K562 (cell line): ENCODE results near the gene VWF. TPM values are rescaled to one million over a fixed set of nuclear protein-coding genes. Genes with fewer than 3 reads are reported as not detected.

Experiments
- ATAC-seq: fragments of 200-7000 bp; cut with Tn5 transposase; 3 replicates; pipeline ENCODE4 v1.9.1; 2020; ENCODE audit warnings: moderate library complexity
- BruUV-seq: library from RNA; stranded (reverse); fragments of 400-500 nt; replicated peaks from 2 replicates; lab custom pipeline; 2021; lab: Mats Ljungman, UMichigan
- CTCF ChIA-PET: fragments of 300-600 bp; formaldehyde crosslinking; extraction: SDS; loops from one replicate; lab custom pipeline; 2021; ENCODE audit warnings: low intra/inter-chr PET ratio; lab: Yijun Ruan, JAX
- POLR2A ChIA-PET: fragments of 300-600, 350-650 bp; sonication (Branson Sonifier 250); formaldehyde crosslinking; extraction: SDS; loops from one replicate; lab custom pipeline; 2021; ENCODE audit warnings: antibody characterized with exemption, inconsistent platforms; lab: Yijun Ruan, JAX
- DNase-seq, 4 experiments: peaks; one replicate each; pipeline versions ENCODE4 v3.0.0 to v3.0.0-alpha.2; 2011 to 2018; ENCODE audit warnings: low spot score in 3 of 4, mixed read lengths in 3 of 4; ENCODE audit errors: extremely low read depth in 1 of 4
- FAIRE-seq: peaks from 2 replicates; lab custom pipeline; 2011; peaks lifted over from hg19 to GRCh38; lab: Jason Lieb, UNC
- H2AFZ ChIP-seq: 2 replicates; pipeline ENCODE4 v1.6.0; 2011; ENCODE audit warnings: low read depth, low read length, control low read depth, inconsistent platforms
- H3K27ac ChIP-seq: fragments of 200-600 bp; 3 replicates; pipeline ENCODE4 v1.8.0; 2011; ENCODE audit warnings: low read depth, mild to moderate bottlenecking, control low read depth, inconsistent platforms, low read length, moderate library complexity, mixed read lengths; ENCODE audit errors: extremely low read depth
- H3K27me3 ChIP-seq, 2 experiments: fragments of 300-600 bp in 1 of 2; 2 replicates in 1 of 2; 3 replicates in 1 of 2; pipeline versions ENCODE4 v1.6.0 to v1.8.0; 2011; ENCODE audit warnings: inconsistent platforms in 2 of 2, low read length in 2 of 2, mild to moderate bottlenecking in 1 of 2, mixed read lengths in 1 of 2, moderate library complexity in 1 of 2; ENCODE audit not compliant: control insufficient read depth in 2 of 2, insufficient read depth in 2 of 2
- H3K36me3 ChIP-seq: fragments of 300-600 bp; 3 replicates; pipeline ENCODE4 v1.8.0; 2011; ENCODE audit warnings: mild to moderate bottlenecking, low read length, inconsistent platforms; ENCODE audit not compliant: control insufficient read depth, insufficient read depth
- H3K4me1 ChIP-seq, 2 experiments: fragments of 200-600 bp in 1 of 2; replicated peaks in 1 of 2; 2 replicates in 1 of 2; 3 replicates in 1 of 2; pipeline versions ENCODE4 v1.5.1 to v1.8.0; 2011; ENCODE audit warnings: inconsistent platforms in 2 of 2, low read length in 2 of 2, mild to moderate bottlenecking in 1 of 2, mixed read lengths in 1 of 2, moderate library complexity in 1 of 2; ENCODE audit not compliant: control insufficient read depth in 2 of 2, insufficient read depth in 2 of 2
- H3K4me2 ChIP-seq: 2 replicates; pipeline ENCODE4 v1.6.1; 2011; ENCODE audit warnings: low read length, control low read depth, inconsistent platforms, mixed read lengths; ENCODE audit not compliant: insufficient read depth
- H3K4me3 ChIP-seq: fragments of 200-600 bp; sonication (generic), shearing (Covaris generic); 2 replicates; pipeline ENCODE4 v1.5.1; 2016; ENCODE audit warnings: control low read depth, inconsistent platforms
- H3K79me2 ChIP-seq: fragments of 200-600 bp; 3 replicates; pipeline ENCODE4 v1.8.0; 2011; ENCODE audit warnings: low read length, inconsistent platforms; ENCODE audit not compliant: control insufficient read depth, insufficient read depth
- H3K9ac ChIP-seq, 2 experiments: 2 replicates each; pipeline versions ENCODE4 v1.6.0 to v1.6.1; 2011; ENCODE audit warnings: low read depth in 2 of 2, low read length in 2 of 2, control low read depth in 1 of 2, inconsistent platforms in 1 of 2, mild to moderate bottlenecking in 1 of 2, mixed read lengths in 1 of 2; ENCODE audit not compliant: insufficient read depth in 1 of 2
- H3K9me1 ChIP-seq: one replicate; pipeline ENCODE4 v1.6.0; 2011; ENCODE audit warnings: inconsistent platforms, mild to moderate bottlenecking, low read length, moderate library complexity; ENCODE audit not compliant: control insufficient read depth, insufficient read depth
- H3K9me3 ChIP-seq: replicated peaks from 2 replicates; pipeline ENCODE4 v1.5.1; 2011; ENCODE audit warnings: low read depth, low read length, inconsistent platforms; ENCODE audit not compliant: control insufficient read depth, insufficient read depth
- H4K20me1 ChIP-seq: replicated peaks from 2 replicates; pipeline ENCODE4 v1.6.1; 2011; ENCODE audit warnings: low read length, inconsistent platforms, mixed read lengths; ENCODE audit not compliant: control insufficient read depth, insufficient read depth
- ATF3 ChIP-seq, 2 experiments: fragments of 450-650 bp in 1 of 2; sonication (generic) in 1 of 2; formaldehyde crosslinking in 1 of 2; IDR thresholded peaks in 1 of 2; conservative IDR thresholded peaks in 1 of 2; 2 replicates each; pipeline versions ENCODE4 v1.6.1 to v1.8.1; 2016 to 2023; ENCODE audit warnings: mild to moderate bottlenecking in 2 of 2, moderate library complexity in 2 of 2, inconsistent platforms in 1 of 2, missing genetic modification reagents in 1 of 2
- CCAR2 ChIP-seq: fragments of 200-400 bp; formaldehyde crosslinking; IDR thresholded peaks from 2 replicates; pipeline ENCODE4 v1.6.1; 2017; ENCODE audit warnings: mild to moderate bottlenecking, low read depth, low read length
- CUX1 ChIP-seq: fragments of 200-800 bp; sonication (Bioruptor generic); IDR thresholded peaks from 2 replicates; pipeline ENCODE4 v1.6.1; 2016; ENCODE audit warnings: missing genetic modification characterization, missing compliant biosample characterization
- FOXP1 ChIP-seq: sonication (generic); formaldehyde crosslinking; IDR thresholded peaks from 2 replicates; pipeline ENCODE4 v1.8.0; 2022; ENCODE audit warnings: mild to moderate bottlenecking, missing genetic modification reagents
- FOXP4 ChIP-seq: sonication (generic); formaldehyde crosslinking; IDR thresholded peaks from 2 replicates; pipeline ENCODE4 v1.8.0; 2022; ENCODE audit warnings: mild to moderate bottlenecking, missing genetic modification reagents, borderline replicate concordance
- HOMEZ ChIP-seq: fragments of 250-450 bp; sonication (Bioruptor Pico); IDR thresholded peaks from 2 replicates; pipeline ENCODE4 v1.4.0; 2020; ENCODE audit warnings: mild to moderate bottlenecking, moderate library complexity
- HOXB6 ChIP-seq: fragments of 250-450 bp; sonication (Bioruptor Pico); IDR thresholded peaks from 2 replicates; pipeline ENCODE4 v1.5.1; 2022; ENCODE audit warnings: mild to moderate bottlenecking, borderline replicate concordance
- NKRF ChIP-seq: fragments of 450-650 bp; IDR thresholded peaks from 2 replicates; pipeline ENCODE4 v1.6.1; 2016; ENCODE audit warnings: borderline replicate concordance
- RB1 ChIP-seq: fragments of 450-650 bp; IDR thresholded peaks from 2 replicates; pipeline ENCODE4 v1.6.1; 2017; ENCODE audit warnings: low read depth, mild to moderate bottlenecking
- WGBS: fragments of 100-300 bp; shearing (Covaris generic); methylation state at CpG from one replicate; pipeline ENCODE4 v1.1.6; 2016; ENCODE audit warnings: low coverage, mixed read lengths; ENCODE audit not compliant: insufficient coverage; ENCODE audit errors: missing lambda C conversion rate; 5-methylcytosine and 5-hydroxymethylcytosine counted together
- in situ Hi-C: fragments of 300-500 bp; cut with MboI; formaldehyde crosslinking; loops from 4 replicates; pipeline ENCODE4 v1.15.0; 2018; ENCODE audit warnings: inconsistent platforms, mixed read lengths
- intact Hi-C: fragments of 100-400 bp; cut with micrococcal nuclease; formaldehyde crosslinking; loops from 2 replicates; pipeline ENCODE4 v1.14.2; 2022
- polyA plus RNA-seq, 8 experiments: library from polyadenylated mRNA; depleted of rRNA in 4 of 8; stranded (reverse) in 5 of 8; unstranded in 3 of 8; fragments of >200 nt; fragmentation: Nextera tagmentation in 2 of 8; fragmentation: Illumina TruSeq in 1 of 8; extraction: Ambion mirVana in 2 of 8; extraction: Trizol in 1 of 8; gene quantifications; 2 replicates each; pipeline versions ENCODE4 v1.2.1 to v1.2.3, GENCODE V29; 2011 to 2014; ENCODE audit warnings: inconsistent platforms in 1 of 8, missing spikeins in 1 of 8
- total RNA-seq, 7 experiments: library from RNA; depleted of rRNA in 6 of 7; stranded (reverse); fragments of >200 nt in 6 of 7; fragmentation: Illumina TruSeq in 2 of 7; extraction: Trizol in 2 of 7; gene quantifications; 2 replicates each; pipeline versions ENCODE4 v1.2.1 to v1.2.3, GENCODE V29; 2011 to 2021; ENCODE audit warnings: low replicate concordance in 1 of 7

The VWF gene
- total and polyA plus RNA-seq, 9 of the 15 experiments (the other 6 are each of a cell fraction or from before 2014, with no cell fraction given), result 0.53 TPM; not detected in 8

- Histone ChIP-seq H3K27ac (no peak overlapping the region), H4K20me1 (no peaks in the 10 kb centered on the region), H3K4me1 (0 out of 5 replicates have a peak, but pooled peaks cover 0 to 6% of the 10 kb centered on the region in 2 experiments), H3K9me3 (no peaks in the 10 kb centered on the region), H3K27me3 (peaks cover 0 to 27% of the 10 kb centered on the region in 2 experiments; a peak in 2 of 5 replicates), H2AFZ (no peak overlapping the region), H3K9ac (no peak overlapping the region), H3K4me2 (no peak overlapping the region), H3K9me1 (no peaks in the 10 kb centered on the region), H3K4me3 (no peak overlapping the region), H3K36me3 (no peaks in the 10 kb centered on the region), H3K79me2 (no peaks in the 10 kb centered on the region)
- ChIA-PET POLR2A (no interaction called here), CTCF (interaction anchor here (0.7 kb wide), 1 partner anchor 42 kb away, joined by 3 read pairs; no protein-coding TSS in a partner anchor)
- FAIRE-seq, result no peak
- WGBS, result 9% methylated on average over 1 of the region's 1 CpG
- intact Hi-C loops (no loop called here), in situ Hi-C loops (no loop called here)
- BruUV-seq, result no TSS peak
- no peak for ATAC-seq
- no peak for DNase-seq
- TF ChIP-seq ATF3 (IDR thresholded peaks at IDR 0.05) (no peak), ATF3 (CRISPR knock-in tag; conservative IDR thresholded peaks at IDR 0.05) (no peak), FOXP1 (CRISPR knock-in tag) (no peak), RB1 (no peak), HOXB6 (CRISPR knock-in tag) (no peak), CUX1 (no peak), NKRF (no peak), CCAR2 (no peak), HOMEZ (CRISPR knock-in tag) (no peak), FOXP4 (CRISPR knock-in tag) (no peak)
Measured at GRCh38 chr12:5947006-5947405, 177.5 kb downstream of the VWF start.
